IPS DF 4.7 (cell line): ENCODE measurements around the gene TMEM119.
"Not testable (repeated sequence)": the region's sequence is repeated elsewhere in the genome, so short reads cannot be mapped to it uniquely, and the experiment has no call there.

Experiments used
- DNase-seq: peaks from one replicate; pipeline ENCODE4 v3.0.0-alpha.2; 2013; ENCODE audit warnings: low spot score; ENCODE audit errors: extremely low read depth

The TMEM119 gene

GRCh38 chr12:108602976-108603704, 5.3 kb upstream of the TMEM119 start:
- DNase-seq: no peak

GRCh38 chr12:108602209-108602705, 4.4 kb upstream of the TMEM119 start:
- DNase-seq: no peak

GRCh38 chr12:108600702-108601007, 2.8 kb upstream of the TMEM119 start:
- DNase-seq: no peak

- no peak for DNase-seq
Observed at GRCh38 chr12:108599948-108600701, 2.2 kb upstream of the TMEM119 start.

GRCh38 chr12:108599541-108599940, 1.7 kb upstream of the TMEM119 start:
- DNase-seq: no peak

- DNase-seq: no peak
Observed at GRCh38 chr12:108598553-108599250, 818 bp upstream of the TMEM119 start.

- no peak for DNase-seq
Observed at GRCh38 chr12:108596854-108597558, 878 bp downstream of the TMEM119 start.

GRCh38 chr12:108595711-108596647, 1.9 kb downstream of the TMEM119 start:
- DNase-seq: no peak

GRCh38 chr12:108594960-108595710, 2.7 kb downstream of the TMEM119 start:
- no peak for DNase-seq

GRCh38 chr12:108594323-108594903, 3.5 kb downstream of the TMEM119 start:
- DNase-seq: no peak

- no peak for DNase-seq
Observed at GRCh38 chr12:108592033-108592909, 5.6 kb downstream of the TMEM119 start.

- no peak for DNase-seq
Observed at GRCh38 chr12:108591267-108591980, 6.5 kb downstream of the TMEM119 start.

- DNase-seq: not testable (repeated sequence)
Observed at GRCh38 chr12:108590463-108590862, 7.4 kb downstream of the TMEM119 start.

GRCh38 chr12:108589840-108590229, 8.0 kb downstream of the TMEM119 start:
- DNase-seq: no peak

GRCh38 chr12:108589028-108589839, 8.7 kb downstream of the TMEM119 start:
- no peak for DNase-seq

- no peak for DNase-seq
Observed at GRCh38 chr12:108587826-108588225, 10.1 kb downstream of the TMEM119 start.

GRCh38 chr12:108586306-108586705, 11.6 kb downstream of the TMEM119 start:
- DNase-seq: no peak
